HG02840 (cell line): Measurements from ENCODE around the gene SAMD8.

ENCODE experiments used
- ATAC-seq: cut with Tn5 transposase; IDR thresholded peaks from one replicate; pipeline ENCODE4 v1.9.1; 2021; ENCODE audit warnings: mild to moderate bottlenecking, moderate library complexity, moderate number of reproducible peaks; ENCODE audit not compliant: unreplicated experiment, low FRiP score

SAMD8 gene

GRCh38 chr10:75111365-75111906 lies at the start of gene SAMD8:
Gene SAMD8 (plus strand): TSS chr10:75111656. CDS start chr10:75150529, 38,873 bp downstream.
- no peak for ATAC-seq

- no peak for ATAC-seq
These were observed 49.5 kb upstream of the SAMD8 start for GRCh38 chr10:75061709-75062505.

GRCh38 chr10:75062506-75063299 lies 48.8 kb upstream of the SAMD8 start:
- no peak for ATAC-seq

- ATAC-seq = no peak
These were observed 47.8 kb upstream of the SAMD8 start for GRCh38 chr10:75063461-75064230.

GRCh38 chr10:75065076-75065475 lies 46.4 kb upstream of the SAMD8 start:
- ATAC-seq = no peak

- no peak for ATAC-seq
These were observed 45.2 kb upstream of the SAMD8 start for GRCh38 chr10:75066271-75066670.

- no peak for ATAC-seq
These were observed 44.2 kb upstream of the SAMD8 start for GRCh38 chr10:75067272-75067671.

GRCh38 chr10:75068523-75068922 lies 42.9 kb upstream of the SAMD8 start:
- no peak for ATAC-seq

- ATAC-seq = no peak
These were observed 41.0 kb upstream of the SAMD8 start for GRCh38 chr10:75070476-75070875.

GRCh38 chr10:75070961-75071428 lies 40.5 kb upstream of the SAMD8 start:
- no peak for ATAC-seq

GRCh38 chr10:75071756-75072155 lies 39.7 kb upstream of the SAMD8 start:
- no peak for ATAC-seq

GRCh38 chr10:75072727-75073126 lies 38.7 kb upstream of the SAMD8 start:
- no peak for ATAC-seq

GRCh38 chr10:75073442-75073841 lies 38.0 kb upstream of the SAMD8 start:
- no peak for ATAC-seq

- ATAC-seq = no peak
These were observed 36.6 kb upstream of the SAMD8 start for GRCh38 chr10:75074711-75075445.

GRCh38 chr10:75076348-75076747 lies 35.1 kb upstream of the SAMD8 start:
- ATAC-seq = no peak

- ATAC-seq = no peak
These were observed 31.9 kb upstream of the SAMD8 start for GRCh38 chr10:75079436-75080083.

GRCh38 chr10:75080554-75080953 lies 30.9 kb upstream of the SAMD8 start:
- no peak for ATAC-seq

- ATAC-seq = no peak
These were observed 30.1 kb upstream of the SAMD8 start for GRCh38 chr10:75081379-75081778.
